ENCODE results near the gene KRTAP2-2. TPM values are rescaled to one million over a fixed set of nuclear protein-coding genes. Genes with fewer than 3 reads are reported as not detected.
"Not testable (repeated sequence)": the region's sequence is repeated elsewhere in the genome, so short reads cannot be mapped to it uniquely, and the experiment has no call there.

Gene KRTAP2-2
- total RNA-seq, 1 experiment from 2014 or later: not detected

GRCh38 chr17:41069031-41069430, 14.0 kb upstream of the KRTAP2-2 start:
- no TSS peak for BruUV-seq (replicated peaks)
- intact Hi-C loops (cut with micrococcal nuclease): loop anchor here (10.0 kb wide), 1 partner anchor 154 kb away; no protein-coding TSS in a partner anchor
- TF ChIP-seq, protein P1, sequence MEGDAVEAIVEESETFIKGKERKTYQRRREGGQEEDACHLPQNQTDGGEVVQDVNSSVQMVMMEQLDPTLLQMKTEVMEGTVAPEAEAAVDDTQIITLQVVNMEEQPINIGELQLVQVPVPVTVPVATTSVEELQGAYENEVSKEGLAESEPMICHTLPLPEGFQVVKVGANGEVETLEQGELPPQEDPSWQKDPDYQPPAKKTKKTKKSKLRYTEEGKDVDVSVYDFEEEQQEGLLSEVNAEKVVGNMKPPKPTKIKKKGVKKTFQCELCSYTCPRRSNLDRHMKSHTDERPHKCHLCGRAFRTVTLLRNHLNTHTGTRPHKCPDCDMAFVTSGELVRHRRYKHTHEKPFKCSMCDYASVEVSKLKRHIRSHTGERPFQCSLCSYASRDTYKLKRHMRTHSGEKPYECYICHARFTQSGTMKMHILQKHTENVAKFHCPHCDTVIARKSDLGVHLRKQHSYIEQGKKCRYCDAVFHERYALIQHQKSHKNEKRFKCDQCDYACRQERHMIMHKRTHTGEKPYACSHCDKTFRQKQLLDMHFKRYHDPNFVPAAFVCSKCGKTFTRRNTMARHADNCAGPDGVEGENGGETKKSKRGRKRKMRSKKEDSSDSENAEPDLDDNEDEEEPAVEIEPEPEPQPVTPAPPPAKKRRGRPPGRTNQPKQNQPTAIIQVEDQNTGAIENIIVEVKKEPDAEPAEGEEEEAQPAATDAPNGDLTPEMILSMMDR (IDR thresholded peaks at IDR 0.05; ENCODE audit: unreplicated experiment): no peak
- Mint-ChIP-seq H3K36me3 (ENCODE audit: insufficient read depth, unreplicated experiment) (peaks cover 4% of the 10 kb centered on the region), H3K4me1 (ENCODE audit: insufficient read depth, unreplicated experiment) (peaks cover 8% of the 10 kb centered on the region), H3K4me3 (ENCODE audit: unreplicated experiment) (no peak overlapping the region), H3K9me3 (ENCODE audit: unreplicated experiment) (no peaks in the 10 kb centered on the region), H3K27ac (ENCODE audit: low read depth, unreplicated experiment) (no peak overlapping the region), H3K27me3 (ENCODE audit: insufficient read depth, unreplicated experiment) (no peaks in the 10 kb centered on the region)
- no peak for DNase-seq (ENCODE audit: unreplicated experiment)
- CTCF ChIA-PET: no interaction called here
- POLR2A ChIA-PET: no interaction called here

DNA sequence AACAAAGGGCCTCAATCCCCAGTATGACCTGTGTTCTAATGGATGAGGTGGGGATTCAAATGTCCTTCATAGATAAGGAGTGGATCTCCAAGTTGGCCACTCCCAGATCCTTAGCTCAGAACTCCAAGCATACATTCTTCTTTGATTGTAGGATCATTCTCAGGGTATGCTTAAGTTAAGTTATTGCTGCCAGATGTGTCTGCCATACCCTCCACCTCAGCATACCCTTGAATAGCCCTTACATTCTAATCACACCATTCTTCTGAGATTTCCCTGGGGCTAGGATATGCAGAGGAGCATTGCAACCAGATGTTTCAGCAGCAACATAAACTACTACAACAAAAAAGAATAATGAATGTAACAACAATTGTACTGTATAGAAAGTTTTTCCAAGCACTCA, 12.3 kb upstream of the KRTAP2-2 start:
- H3K27me3 Mint-ChIP-seq (ENCODE audit: insufficient read depth, unreplicated experiment): no peaks in the 10 kb centered on the region
- peaks cover 8% of the 10 kb centered on the region for H3K4me1 Mint-ChIP-seq (ENCODE audit: insufficient read depth, unreplicated experiment)
- POLR2A ChIA-PET: no interaction called here
- no peak for DNase-seq (ENCODE audit: unreplicated experiment)
- CTCF ChIA-PET: no interaction called here
- BruUV-seq (replicated peaks): no TSS peak
- no peaks in the 10 kb centered on the region for H3K9me3 Mint-ChIP-seq (ENCODE audit: unreplicated experiment)
- peaks cover 4% of the 10 kb centered on the region for H3K36me3 Mint-ChIP-seq (ENCODE audit: insufficient read depth, unreplicated experiment)
- H3K4me3 Mint-ChIP-seq (ENCODE audit: unreplicated experiment): no peak overlapping the region
- intact Hi-C loops (cut with micrococcal nuclease): loop anchor here (10.0 kb wide), 1 partner anchor 152 kb away; no protein-coding TSS in a partner anchor
- no peak overlapping the region for H3K27ac Mint-ChIP-seq (ENCODE audit: low read depth, unreplicated experiment)
- TF ChIP-seq, protein P1 (IDR thresholded peaks at IDR 0.05; ENCODE audit: unreplicated experiment): no peak

GRCh38 chr17:41065829-41066624, 11.0 kb upstream of the KRTAP2-2 start, which contains the start of gene KRTAP2-4:
TSS of gene KRTAP2-4 (minus strand) at chr17:41065879. CDS start at chr17:41065845, 34 bp downstream.
- intact Hi-C loops (cut with micrococcal nuclease): loop anchor here (10.0 kb wide), 1 partner anchor 151 kb away; no protein-coding TSS in a partner anchor
- H3K4me3 Mint-ChIP-seq (ENCODE audit: unreplicated experiment): no peak within 1 kb of the TSS
- H3K36me3 Mint-ChIP-seq (ENCODE audit: insufficient read depth, unreplicated experiment): peaks cover 4% of the 10 kb centered on the region
- DNase-seq (ENCODE audit: unreplicated experiment): peak; percentile 41
- H3K9me3 Mint-ChIP-seq (ENCODE audit: unreplicated experiment): no peaks in the 10 kb centered on the region
- H3K27ac Mint-ChIP-seq (ENCODE audit: low read depth, unreplicated experiment): no peak within 1 kb of the TSS
- BruUV-seq (replicated peaks): no TSS peak
- POLR2A ChIA-PET: no interaction called here
- CTCF ChIA-PET: no interaction called here
- H3K27me3 Mint-ChIP-seq (ENCODE audit: insufficient read depth, unreplicated experiment): no peaks in the 10 kb centered on the region
- H3K4me1 Mint-ChIP-seq (ENCODE audit: insufficient read depth, unreplicated experiment): peaks cover 14% of the 10 kb centered on the region
- TF ChIP-seq, protein P1 (IDR thresholded peaks at IDR 0.05; ENCODE audit: unreplicated experiment): no peak

DNA sequence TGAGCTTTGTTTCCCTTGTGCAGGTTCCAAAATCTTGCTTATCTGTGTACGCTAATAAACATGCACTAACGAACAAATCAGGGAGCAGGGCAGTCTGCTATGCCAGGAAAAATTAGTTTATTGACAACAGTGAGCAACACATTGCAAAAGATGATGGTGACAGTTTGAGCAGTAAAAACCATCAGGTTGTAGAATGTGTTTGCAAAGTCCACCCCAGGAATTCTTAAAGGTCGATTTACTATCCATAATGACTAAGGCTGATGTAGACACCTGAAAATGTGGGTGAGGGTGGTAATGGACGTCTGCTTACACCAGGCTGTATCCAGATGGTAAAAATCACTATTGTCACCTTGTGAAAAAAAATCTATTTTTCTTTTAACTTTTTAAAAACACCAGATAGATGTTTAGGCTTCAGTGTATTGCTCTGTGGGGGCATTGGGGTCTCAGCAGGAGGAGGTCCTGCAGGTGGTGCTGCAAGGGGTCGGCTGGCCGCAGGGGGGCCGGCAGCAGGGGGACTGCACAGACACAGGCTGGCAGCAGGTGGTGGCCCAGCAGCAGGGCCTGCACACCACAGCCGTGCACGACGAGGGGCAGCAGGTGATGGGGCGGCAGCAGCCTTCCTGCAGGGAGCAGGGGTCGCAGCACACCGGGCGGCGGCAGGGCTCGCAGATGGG, 10.1 kb upstream of the KRTAP2-2 start:
- CTCF ChIA-PET; H3K4me3 Mint-ChIP-seq (ENCODE audit: unreplicated experiment); BruUV-seq (replicated peaks); DNase-seq (ENCODE audit: unreplicated experiment); H3K27ac Mint-ChIP-seq (ENCODE audit: low read depth, unreplicated experiment); H3K9me3 Mint-ChIP-seq (ENCODE audit: unreplicated experiment); H3K27me3 Mint-ChIP-seq (ENCODE audit: insufficient read depth, unreplicated experiment); POLR2A ChIA-PET; H3K36me3 Mint-ChIP-seq (ENCODE audit: insufficient read depth, unreplicated experiment): not testable (repeated sequence)
- H3K4me1 Mint-ChIP-seq (ENCODE audit: insufficient read depth, unreplicated experiment): peaks cover 20% of the 10 kb centered on the region
- intact Hi-C loops (cut with micrococcal nuclease): loop anchor here (10.0 kb wide), 1 partner anchor 150 kb away; no protein-coding TSS in a partner anchor
